GM21723 (cell line): ENCODE data around the gene THUMPD3.

ENCODE experiments used
- ATAC-seq: cut with Tn5 transposase; IDR thresholded peaks from one replicate; pipeline ENCODE4 v1.9.1; 2021; ENCODE audit warnings: mild to moderate bottlenecking, moderate library complexity; ENCODE audit not compliant: unreplicated experiment

Gene THUMPD3

DNA sequence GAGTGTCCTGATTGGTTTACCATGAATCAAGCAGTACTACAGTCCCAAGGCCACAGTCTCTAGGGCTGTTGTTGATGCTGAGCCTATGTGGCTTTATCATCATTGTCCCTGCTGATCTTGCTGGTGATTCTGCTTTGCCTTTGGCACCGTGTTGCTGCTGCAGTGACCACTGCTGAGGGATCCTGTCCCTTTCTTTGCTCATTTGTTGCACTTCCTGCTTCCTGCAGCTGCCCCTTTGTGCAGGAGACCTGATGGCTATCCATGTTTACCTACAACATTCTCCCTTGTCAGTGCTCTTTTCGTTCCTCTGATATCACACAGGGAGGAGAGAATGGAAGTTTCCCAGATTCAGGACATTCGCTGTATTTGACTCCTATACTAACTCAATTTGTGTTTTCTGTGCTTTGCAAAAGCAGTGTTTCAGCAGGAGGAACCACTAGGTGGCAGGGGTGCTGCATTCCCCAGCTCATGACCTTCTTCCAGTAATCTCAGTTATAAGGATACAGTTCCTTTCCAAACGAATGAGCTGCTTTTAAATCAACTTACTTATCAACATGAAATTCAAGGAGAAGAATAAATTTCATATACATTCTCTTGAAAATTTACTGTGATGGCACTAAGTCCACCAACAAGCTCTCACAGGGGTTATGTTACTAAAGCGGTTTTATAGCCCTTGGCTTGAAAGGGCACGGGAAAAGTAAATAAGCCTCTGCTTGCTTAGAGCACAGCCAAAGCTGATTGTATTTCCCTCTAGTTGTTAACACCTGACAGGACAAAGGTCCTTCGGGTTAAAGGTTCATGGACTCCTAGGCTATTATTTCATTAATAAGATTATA lies 9.7 kb upstream of the THUMPD3 start:
- ATAC-seq: peak; percentile 71

DNA sequence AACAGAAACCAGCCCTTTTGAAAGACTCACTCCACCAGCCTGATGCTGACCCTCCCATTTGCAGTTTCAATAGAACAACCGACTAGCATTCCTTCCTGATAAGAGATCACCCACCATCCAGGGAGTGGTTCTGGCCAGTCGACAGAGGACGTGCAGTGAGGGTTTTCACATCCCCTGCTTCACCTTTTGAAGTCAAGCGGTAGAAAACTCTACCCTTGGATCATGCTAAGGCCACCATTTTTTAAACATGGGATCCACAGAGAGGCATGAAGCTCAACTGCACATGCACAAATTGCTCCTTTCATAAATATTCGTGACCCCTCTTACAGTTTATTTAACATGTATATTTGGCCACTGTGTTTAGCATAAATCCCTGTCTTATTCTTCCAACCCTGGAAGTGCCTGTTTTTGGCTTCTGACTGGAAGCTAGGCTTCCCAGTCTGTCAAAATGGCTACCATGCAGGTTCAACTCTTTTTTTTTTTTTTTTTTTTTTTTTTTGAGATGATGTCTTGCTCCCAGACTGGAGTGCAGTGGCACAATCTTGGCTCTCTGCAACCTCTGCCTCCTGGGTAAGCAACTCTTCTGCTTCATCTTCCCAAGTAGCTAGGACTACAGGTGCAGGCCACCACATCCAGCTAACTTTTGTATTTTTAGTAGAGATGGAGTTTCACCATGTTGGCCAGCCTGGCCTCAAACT lies 1.0 kb upstream of the THUMPD3 start:
- no peak for ATAC-seq

DNA sequence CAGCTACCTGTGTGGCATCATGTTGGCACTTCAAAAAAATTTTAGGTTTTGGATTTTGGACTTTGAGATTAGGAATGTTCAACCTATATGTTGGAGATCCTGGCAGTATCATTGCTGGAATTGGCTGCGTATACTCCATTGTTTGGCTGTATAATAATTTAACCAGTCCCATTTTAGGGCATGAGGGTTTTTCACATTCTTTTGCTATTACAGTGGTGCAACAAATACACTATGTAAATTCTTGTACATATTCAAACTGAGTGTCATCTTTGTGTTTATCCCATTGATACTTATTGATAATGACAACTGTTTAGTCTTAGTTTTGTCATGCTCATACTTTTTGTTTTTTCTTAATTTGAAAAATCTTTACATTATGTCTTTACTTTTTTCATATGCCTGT lies 6.7 kb downstream of the THUMPD3 start:
- no peak for ATAC-seq

DNA sequence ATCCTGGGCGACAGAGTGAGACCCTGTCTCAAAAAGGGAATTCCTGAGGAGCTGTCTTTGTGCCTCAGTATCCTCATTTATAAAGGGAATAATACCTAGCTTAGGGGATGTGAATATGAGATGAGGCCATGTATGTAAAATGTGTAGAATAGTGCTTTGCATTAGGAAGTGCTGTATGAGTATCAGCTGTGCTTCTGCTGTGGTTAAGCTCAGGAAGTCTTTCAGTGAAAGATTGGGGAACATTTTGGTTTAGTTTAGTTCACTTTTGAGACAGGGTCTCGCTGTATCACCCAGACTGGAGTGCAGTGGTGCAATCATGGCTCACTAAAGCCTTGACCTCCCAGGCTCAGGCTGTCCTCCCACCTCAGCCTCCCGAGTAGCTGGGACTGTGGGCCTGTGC lies 10.6 kb downstream of the THUMPD3 start:
- no peak for ATAC-seq

DNA sequence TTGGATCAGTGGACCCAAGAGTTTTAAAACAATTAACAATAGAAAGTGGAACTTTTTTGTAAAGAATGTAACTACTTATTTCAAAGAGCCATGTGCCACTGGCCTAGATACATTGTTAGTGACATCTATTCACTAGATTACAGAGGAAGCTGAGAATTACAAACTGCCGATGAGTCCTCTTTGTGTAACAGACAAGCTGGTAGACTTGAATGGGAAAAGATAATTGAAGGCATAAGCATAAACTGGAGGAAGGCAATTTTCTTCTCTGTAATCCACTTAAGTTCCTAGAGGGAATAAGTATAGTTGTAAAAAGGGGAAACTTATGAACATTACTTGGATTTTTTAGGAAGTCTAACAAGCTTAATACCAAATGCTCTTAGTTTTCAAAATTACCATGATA lies 15.1 kb downstream of the THUMPD3 start:
- no peak for ATAC-seq

DNA sequence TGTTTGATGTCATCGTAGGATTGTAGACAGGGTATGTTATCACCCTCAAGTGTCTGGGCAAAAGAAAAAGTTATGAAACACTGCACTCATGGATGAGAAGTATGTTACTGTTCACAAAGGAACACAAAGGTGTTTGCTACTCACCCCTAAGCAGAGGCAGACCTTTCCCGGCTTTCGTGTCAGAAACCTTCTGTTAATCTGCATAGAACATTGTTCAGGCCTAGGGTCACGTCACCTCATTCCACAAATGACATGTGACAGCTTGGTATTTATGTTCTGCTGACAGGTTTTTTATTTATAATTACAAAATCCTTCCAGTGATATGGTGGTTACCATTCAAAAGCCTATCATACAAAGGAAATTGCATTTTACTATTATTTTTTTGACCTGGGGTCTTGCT lies 16.5 kb downstream of the THUMPD3 start:
- no peak for ATAC-seq

DNA sequence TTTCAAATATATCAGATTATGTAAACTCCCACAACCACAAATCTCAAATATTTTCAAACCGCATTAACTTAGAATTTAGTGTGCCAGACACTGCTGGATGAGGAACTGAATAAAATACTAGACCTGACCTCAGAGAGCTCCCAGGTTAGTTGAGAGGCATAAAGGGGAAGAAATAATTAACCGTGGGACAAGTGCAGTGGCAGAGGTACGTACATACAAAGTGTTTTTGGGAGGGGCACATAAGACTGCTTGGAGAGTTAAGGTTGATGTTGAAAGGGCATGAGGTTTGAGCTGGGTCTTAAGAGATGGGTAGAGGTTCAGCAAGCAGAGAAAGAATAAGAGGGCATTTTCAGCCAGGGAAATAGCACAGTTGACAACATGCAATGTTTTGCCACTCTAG lies 17.2 kb downstream of the THUMPD3 start:
- no peak for ATAC-seq

DNA sequence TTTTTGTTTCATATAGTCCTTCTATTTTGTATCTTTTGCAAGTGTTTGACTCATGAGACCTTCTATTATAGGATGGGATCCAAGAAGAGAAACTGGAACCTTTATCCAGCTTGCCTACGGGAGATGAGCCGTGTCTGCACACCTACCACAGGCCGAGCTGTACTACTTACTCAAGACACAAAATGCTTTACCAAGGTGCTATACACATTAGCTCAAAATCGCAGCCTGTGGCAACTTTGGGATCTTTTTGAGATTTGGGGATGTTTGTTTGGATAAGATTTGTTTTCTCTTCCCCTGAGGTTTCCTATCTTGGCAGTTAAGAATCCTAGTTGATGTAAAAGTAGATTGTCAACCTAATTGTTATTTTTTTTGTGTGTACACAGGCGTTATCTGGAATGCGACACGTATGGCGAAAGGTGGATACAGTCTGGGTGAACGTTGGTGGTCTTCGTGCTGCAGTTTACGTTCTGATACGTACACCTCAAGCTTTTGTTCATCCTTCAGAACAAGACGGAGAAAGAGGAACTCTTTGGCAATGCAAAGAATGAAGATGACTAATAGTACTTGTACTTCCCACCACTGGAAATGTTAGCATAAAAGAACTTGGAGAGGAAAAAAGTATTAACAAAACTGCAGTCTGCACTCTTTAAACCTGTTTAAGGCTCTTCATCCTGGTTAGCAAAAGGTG lies 21.4 kb downstream of the THUMPD3 start:
- no peak for ATAC-seq

DNA sequence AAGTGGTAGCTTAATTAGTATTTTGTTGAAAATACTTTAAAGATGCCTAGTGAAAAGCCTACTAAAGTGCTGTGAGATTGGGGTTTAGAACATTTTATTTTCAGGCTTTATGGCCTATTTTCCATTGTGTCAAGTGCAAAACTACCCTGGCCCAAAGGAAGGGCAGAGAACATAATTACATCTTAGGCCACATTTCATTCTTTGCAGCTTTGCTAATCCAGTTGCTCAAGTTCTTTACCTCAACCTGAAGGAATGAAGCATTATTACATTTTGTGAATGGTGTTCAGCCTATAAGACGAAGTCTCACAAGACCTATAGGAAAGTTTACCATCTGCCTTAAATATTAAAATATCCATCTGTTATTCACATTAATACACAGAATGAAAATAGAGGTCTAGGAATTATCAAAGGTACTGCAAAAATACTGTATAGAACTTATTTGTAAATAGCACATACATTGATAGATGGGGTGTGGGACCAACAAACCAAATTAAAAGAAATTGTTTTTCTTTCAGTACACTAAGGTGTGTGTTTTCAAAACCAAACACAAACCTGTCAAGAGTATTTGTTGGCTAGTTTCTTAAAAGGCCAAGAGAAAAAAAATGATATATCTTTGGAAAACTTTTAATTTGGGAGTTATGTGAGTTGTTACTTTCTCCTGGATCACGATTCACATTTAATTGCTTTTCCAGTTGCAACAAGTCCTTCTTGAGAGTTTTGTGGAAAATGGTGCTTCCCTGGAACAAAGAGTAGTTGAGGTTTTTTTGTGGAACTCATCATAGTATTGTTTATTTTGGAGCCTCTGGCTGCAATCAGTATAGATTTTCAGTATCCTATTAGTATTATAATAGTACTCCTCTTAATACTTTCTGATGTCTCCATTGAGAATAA lies 22.6 kb downstream of the THUMPD3 start:
- ATAC-seq: no peak

DNA sequence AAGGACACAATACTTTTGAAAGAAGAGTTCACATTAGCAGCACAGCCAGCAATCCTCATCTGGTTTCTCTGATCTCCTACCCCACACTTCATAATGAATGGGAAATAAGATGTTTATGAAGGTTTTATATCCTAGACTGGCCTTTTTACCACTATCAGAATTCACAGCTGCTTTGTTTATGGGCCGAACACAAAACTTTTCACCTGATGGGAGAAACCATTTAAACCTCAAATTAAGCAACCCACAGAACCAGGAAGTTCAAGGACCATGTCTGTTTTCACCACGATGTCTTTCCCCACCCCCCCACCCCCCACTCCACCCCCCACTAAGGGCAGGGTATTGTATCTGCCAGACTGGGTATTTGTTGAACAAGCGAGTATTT lies 23.2 kb downstream of the THUMPD3 start:
- ATAC-seq: no peak

DNA sequence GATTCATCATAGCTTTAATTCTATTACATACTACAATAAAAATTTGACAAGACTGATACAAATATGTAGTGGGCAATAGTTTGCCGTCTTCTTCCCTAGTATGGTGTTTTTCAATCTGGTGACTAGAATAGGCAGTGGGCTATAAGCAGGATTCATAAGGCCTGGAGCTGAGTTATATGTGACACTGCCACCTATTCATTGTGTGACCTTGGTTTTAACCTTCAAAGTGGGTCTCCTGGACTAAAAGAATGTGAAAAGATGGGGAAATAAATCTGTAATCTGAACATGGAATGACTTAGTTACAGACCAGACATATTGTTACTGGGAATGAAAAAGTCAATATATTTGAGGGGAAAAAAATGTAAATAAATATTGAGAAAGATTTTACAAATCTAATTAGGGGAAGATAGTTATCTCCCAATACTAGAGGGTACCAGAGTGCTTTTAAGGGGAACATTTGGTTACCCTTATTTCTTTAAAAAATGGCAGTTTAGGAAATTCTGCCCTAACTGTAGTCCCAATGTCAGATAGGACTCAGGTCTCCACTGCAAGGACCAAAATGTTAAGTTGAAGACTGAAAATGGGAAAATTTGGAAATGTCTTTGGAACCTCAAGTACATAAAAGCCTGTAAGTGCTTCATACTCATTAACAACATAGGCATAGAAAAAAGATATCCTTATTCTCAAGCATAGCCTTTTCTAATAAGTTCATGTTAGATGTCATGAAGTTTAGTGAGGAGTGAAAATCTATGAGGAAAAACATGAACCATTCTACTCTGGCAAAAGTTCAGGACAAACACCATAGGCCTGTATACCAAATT lies 23.9 kb downstream of the THUMPD3 start:
- no peak for ATAC-seq

DNA sequence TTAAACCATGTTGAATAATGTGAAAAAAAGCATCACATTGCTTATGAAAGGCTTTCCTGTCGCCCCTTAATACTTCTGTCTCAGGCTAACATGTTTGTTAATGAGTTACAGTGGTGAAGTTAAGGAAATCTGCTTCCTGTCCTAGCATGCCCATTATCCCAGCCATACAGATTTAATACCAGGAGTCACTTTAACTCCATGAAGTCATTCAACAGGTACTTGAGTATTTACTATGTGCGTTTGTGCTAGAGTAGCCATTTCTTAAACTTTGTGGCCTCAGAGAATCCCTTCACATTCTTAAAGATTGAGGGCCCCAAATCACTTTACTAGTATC lies 24.4 kb downstream of the THUMPD3 start:
- no peak for ATAC-seq

DNA sequence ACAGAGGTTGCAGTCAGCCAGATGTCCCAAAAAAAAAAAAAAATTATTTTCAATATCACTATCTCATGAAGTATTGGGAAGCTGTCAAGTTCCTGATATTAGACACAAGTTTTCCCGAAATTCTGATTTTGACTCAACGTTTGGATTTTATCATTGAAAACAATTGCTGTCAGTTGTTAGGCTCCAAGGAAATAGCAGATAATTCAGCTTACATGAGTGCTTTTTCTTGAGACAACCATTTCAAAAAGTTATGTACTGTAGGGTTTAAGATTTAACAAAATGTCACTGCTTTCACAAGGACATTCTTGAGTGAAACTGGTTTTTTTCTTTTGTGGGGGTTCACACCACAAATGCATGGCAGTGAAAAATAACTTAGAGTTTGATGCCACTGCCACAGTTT lies 25.3 kb downstream of the THUMPD3 start:
- no peak for ATAC-seq

DNA sequence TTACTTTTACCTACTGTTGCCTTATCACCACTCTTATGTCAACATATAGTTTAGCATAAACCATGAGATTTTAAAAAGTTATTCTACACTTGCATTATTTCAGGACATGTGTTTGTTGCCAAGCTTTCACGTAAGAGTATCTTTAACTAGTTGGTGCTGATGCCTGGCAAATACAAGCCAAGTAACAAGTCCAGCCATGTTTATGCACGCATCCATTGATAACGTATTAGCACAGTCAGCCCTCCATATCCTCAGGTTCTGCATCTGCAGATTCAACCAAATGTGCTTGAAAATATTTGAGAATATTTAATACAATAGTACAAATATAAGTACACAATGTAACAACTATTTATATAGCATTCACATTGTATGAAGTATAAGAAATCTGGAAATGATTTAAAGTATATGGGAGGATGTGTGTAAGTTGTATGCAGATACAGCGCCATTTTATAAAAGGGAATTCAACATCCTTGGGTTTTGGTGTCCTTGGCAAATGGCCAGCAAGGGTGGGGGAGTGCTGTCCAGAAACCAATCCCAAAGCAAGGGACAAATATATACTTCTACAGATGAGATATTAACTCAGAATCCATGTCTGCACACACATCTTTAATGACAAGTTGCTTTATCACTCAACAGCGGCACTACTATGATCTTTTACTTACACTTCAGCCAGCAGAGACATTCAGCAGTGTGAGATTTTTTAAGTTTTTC lies 25.9 kb downstream of the THUMPD3 start:
- no peak for ATAC-seq

DNA sequence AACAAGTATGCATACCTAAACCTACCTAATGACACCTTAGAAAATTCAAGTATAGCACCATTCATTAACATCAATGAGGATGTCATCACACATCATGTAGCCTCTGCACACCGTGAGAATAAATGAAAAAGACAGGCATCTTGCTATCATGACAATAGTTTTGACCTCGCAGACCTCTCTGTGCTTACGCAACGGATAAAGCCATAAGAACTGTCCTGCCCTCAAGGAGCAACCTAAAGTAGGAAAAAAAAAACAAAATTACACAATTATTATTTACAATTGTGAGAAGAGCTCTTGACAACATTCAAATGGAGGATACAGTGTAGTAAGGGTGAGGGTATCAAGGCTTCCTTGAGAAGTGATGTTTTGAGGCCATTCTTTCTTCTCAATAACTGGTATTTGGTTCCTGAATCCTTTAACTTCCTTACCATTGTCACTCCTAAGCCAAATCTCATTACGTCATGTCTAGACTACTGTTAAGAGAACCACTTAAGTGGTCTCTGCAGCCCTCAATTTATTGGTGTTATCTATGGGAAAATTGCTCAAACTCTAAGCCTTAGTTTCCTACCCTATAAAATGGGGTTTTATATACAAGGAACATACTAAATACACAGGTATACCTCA lies 27.5 kb downstream of the THUMPD3 start:
- ATAC-seq: no peak

DNA sequence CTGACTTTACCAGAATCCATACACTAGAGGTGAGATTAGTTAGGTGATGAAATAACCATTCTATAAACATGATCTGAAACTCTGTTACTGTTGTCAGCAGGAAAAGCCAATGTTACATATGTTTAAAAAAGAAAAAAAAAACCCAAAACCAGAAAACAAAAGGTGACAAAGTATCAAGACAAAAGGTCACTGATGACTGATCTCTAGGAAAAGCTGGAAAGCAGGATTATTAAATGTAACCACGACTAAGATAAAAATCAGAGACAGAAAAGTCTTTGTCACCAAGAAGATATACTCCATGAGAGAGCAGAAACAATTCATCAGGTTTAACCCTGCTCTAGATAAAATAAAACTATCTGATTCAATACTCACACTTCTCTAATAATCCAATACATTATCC lies 29.2 kb downstream of the THUMPD3 start:
- ATAC-seq: no peak

DNA sequence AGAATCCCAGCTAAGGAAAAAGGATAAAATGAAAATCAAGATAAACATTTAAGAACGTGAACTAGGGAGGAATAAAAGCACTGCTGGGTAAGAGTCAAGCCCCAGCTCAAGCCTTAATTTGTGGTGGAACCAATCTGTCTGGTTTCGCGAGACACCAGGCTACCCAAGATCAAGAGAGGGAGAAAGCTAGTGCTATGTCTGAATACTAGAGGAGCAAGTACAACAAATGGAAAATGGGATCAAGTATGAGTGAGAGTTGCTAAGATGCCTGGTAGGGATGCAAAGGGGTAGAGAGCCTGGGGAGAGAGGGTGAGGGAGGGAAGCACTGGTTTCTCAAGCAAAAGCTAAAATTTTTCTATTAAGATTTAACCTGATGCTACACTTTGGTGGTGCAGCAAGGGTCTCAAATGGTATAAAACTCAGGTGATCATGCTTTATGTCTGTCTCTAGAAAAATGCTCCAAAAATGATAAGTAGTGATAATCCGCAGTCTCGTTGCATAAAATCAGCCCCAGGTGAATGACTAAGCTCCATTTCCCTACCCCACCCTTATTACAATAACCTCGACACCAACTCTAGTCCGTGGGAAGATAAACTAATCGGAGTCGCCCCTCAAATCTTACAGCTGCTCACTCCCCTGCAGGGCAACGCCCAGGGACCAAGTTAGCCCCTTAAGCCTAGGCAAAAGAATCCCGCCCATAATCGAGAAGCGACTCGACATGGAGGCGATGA lies 32.9 kb downstream of the THUMPD3 start:
- ATAC-seq: no peak

DNA sequence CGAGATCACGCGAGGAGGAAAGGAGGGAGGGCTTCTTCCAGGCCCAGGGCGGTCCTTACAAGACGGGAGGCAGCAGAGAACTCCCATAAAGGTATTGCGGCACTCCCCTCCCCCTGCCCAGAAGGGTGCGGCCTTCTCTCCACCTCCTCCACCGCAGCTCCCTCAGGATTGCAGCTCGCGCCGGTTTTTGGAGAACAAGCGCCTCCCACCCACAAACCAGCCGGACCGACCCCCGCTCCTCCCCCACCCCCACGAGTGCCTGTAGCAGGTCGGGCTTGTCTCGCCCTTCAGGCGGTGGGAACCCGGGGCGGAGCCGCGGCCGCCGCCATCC lies 33.4 kb downstream of the THUMPD3 start:
- ATAC-seq: peak; percentile 43
